ENCODE data around the gene VAMP7.

DNA sequence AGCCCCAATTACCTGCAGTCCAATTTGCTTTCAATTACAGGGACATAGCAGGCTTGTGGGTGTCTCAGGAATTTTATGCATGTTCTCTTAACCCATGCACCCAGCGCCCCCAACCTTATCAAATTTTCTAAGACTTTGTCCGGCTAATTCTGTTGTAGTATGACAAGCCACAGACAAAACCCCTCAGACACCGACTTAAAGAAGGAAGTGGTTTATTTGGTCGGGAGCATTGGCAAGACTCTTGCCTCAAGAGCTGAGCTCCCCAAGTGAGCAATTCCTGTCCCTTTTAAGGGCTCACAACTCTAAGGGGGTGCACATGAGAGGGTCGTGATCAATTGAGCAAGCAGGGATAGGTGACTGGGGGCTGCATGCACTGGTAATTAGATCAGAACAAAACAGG lies 87.6 kb downstream of the VAMP7 start:
- TF ChIP-seq BHLHE40 (IDR thresholded peaks at IDR 0.05; ENCODE audit: low read length) (no peak), POLR2A (conservative IDR thresholded peaks at IDR 0.05) (no peak), JUNB (CRISPR knock-in tag; conservative IDR thresholded peaks at IDR 0.05) (no peak), TCF7L2 (IDR thresholded peaks at IDR 0.05; ENCODE audit: low read depth, low read length) (no peak), KDM1A (IDR thresholded peaks at IDR 0.05) (no peak), ZFP30 (CRISPR knock-in tag; IDR thresholded peaks at IDR 0.05; ENCODE audit: borderline replicate concordance) (no peak), TARDBP (IDR thresholded peaks at IDR 0.05) (no peak), HLTF (IDR thresholded peaks at IDR 0.05) (no peak), HDAC6 (IDR thresholded peaks at IDR 0.05; ENCODE audit: low read depth, low read length) (no peak), SMAD1 (IDR thresholded peaks at IDR 0.05; ENCODE audit: low read depth, low read length, partially characterized antibody) (no peak), ZNF274 (IDR thresholded peaks at IDR 0.05; ENCODE audit: borderline replicate concordance, low read depth, low read length) (no peak)
- TF ChIP-seq, protein P1, sequence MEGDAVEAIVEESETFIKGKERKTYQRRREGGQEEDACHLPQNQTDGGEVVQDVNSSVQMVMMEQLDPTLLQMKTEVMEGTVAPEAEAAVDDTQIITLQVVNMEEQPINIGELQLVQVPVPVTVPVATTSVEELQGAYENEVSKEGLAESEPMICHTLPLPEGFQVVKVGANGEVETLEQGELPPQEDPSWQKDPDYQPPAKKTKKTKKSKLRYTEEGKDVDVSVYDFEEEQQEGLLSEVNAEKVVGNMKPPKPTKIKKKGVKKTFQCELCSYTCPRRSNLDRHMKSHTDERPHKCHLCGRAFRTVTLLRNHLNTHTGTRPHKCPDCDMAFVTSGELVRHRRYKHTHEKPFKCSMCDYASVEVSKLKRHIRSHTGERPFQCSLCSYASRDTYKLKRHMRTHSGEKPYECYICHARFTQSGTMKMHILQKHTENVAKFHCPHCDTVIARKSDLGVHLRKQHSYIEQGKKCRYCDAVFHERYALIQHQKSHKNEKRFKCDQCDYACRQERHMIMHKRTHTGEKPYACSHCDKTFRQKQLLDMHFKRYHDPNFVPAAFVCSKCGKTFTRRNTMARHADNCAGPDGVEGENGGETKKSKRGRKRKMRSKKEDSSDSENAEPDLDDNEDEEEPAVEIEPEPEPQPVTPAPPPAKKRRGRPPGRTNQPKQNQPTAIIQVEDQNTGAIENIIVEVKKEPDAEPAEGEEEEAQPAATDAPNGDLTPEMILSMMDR (IDR thresholded peaks at IDR 0.05 in 2 of 3, conservative IDR thresholded peaks at IDR 0.05 in 1 of 3; ENCODE audit: insufficient read depth in 2 of 3, low read depth in 1 of 3, low read length in 3 of 3) = no peak
